CD14-positive monocyte (primary cell): Measurements from ENCODE around the gene CCDC142. TPM values are rescaled to one million over a fixed set of nuclear protein-coding genes. Genes with fewer than 3 reads are reported as not detected.

Experiments
- DNase-seq, 3 donors: peaks; one replicate each; pipeline ENCODE4 v3.0.0-alpha.2; 2011 to 2022
- H2AFZ ChIP-seq: 2 replicates; pipeline ENCODE4 v1.6.0; 2012; ENCODE audit warnings: mild to moderate bottlenecking, low read depth, low read length, inconsistent platforms; ENCODE audit not compliant: insufficient read depth, poor library complexity, severe bottlenecking
- H3K27ac ChIP-seq, 2 donors: 1 replicate in 1 of 2; 2 replicates in 1 of 2; pipeline ENCODE4 v1.5.1; 2012 to 2013; ENCODE audit warnings: low read length in 2 of 2, control low read depth in 1 of 2, inconsistent platforms in 1 of 2, low read depth in 1 of 2, mild to moderate bottlenecking in 1 of 2
- H3K27me3 ChIP-seq, 2 donors: one replicate each; pipeline versions ENCODE4 v1.6.0 to v1.6.1; 2011 to 2013; ENCODE audit warnings: low read length in 2 of 2; ENCODE audit not compliant: control insufficient read depth in 2 of 2, insufficient read depth in 2 of 2
- H3K36me3 ChIP-seq, 2 donors: replicated peaks in 1 of 2; 1 replicate in 1 of 2; 2 replicates in 1 of 2; pipeline versions ENCODE4 v1.5.1 to v1.6.1; 2012 to 2013; ENCODE audit warnings: low read length in 2 of 2, control low read depth in 1 of 2, inconsistent platforms in 1 of 2, mild to moderate bottlenecking in 1 of 2; ENCODE audit not compliant: insufficient read depth in 2 of 2, control insufficient read depth in 1 of 2
- H3K4me1 ChIP-seq, 2 donors: 1 replicate in 1 of 2; 2 replicates in 1 of 2; pipeline versions ENCODE4 v1.5.1 to v1.6.1; 2012 to 2013; ENCODE audit warnings: low read length in 2 of 2, control low read depth in 1 of 2, inconsistent platforms in 1 of 2, mild to moderate bottlenecking in 1 of 2, moderate library complexity in 1 of 2; ENCODE audit not compliant: insufficient read depth in 2 of 2, control insufficient read depth in 1 of 2
- H3K4me2 ChIP-seq: replicated peaks from 2 replicates; pipeline ENCODE3; 2012; ENCODE audit warnings: low read length, moderate library complexity, mild to moderate bottlenecking; ENCODE audit not compliant: poor library complexity, severe bottlenecking; ENCODE audit errors: extremely low read depth
- H3K4me3 ChIP-seq, 3 experiments: fragments of 200-600 bp in 1 of 3; sonication (generic) in 1 of 3; replicated peaks in 1 of 3; 1 replicate in 2 of 3; 2 replicates in 1 of 3; pipeline ENCODE4 v1.5.1; 2011 to 2013; ENCODE audit warnings: low read length in 3 of 3, mild to moderate bottlenecking in 3 of 3, control low read depth in 2 of 3, low read depth in 2 of 3, inconsistent platforms in 1 of 3, moderate library complexity in 1 of 3
- H3K79me2 ChIP-seq: 2 replicates; pipeline ENCODE4 v1.6.0; 2012; ENCODE audit warnings: mild to moderate bottlenecking, control low read depth, inconsistent platforms, low read length, moderate library complexity; ENCODE audit not compliant: insufficient read depth
- H3K9ac ChIP-seq: 2 replicates; pipeline ENCODE4 v1.6.0; 2017; ENCODE audit warnings: low read length, mild to moderate bottlenecking; ENCODE audit not compliant: insufficient read depth, poor library complexity, severe bottlenecking
- H3K9me3 ChIP-seq, 2 donors: replicated peaks in 1 of 2; 1 replicate in 1 of 2; 2 replicates in 1 of 2; pipeline versions ENCODE4 v1.5.1 to v1.6.1; 2012 to 2013; ENCODE audit warnings: low read length in 2 of 2, control low read depth in 1 of 2; ENCODE audit not compliant: control insufficient read depth in 1 of 2, insufficient read depth in 1 of 2
- H4K20me1 ChIP-seq: 2 replicates; pipeline ENCODE4 v1.6.0; 2012; ENCODE audit warnings: mild to moderate bottlenecking, low read length, control low read depth, moderate library complexity; ENCODE audit not compliant: insufficient read depth
- H3K27ac Mint-ChIP-seq, 7 donors: one replicate each; pipeline ENCODE4 v1.8.0; 2020; ENCODE audit warnings: mild to moderate bottlenecking in 7 of 7, mixed read lengths in 7 of 7, moderate library complexity in 6 of 7, inconsistent platforms in 2 of 7
- H3K27me3 Mint-ChIP-seq, 3 donors: one replicate each; pipeline ENCODE4 v1.8.0; 2021 to 2022; ENCODE audit warnings: low read depth in 3 of 3, mild to moderate bottlenecking in 3 of 3, mixed read lengths in 3 of 3, moderate library complexity in 3 of 3, inconsistent platforms in 1 of 3
- H3K36me3 Mint-ChIP-seq, 2 donors: one replicate each; pipeline ENCODE4 v1.8.0; 2020; ENCODE audit warnings: mixed read lengths in 2 of 2, inconsistent platforms in 1 of 2, mild to moderate bottlenecking in 1 of 2
- H3K4me1 Mint-ChIP-seq: one replicate; pipeline ENCODE4 v1.8.0; 2020; ENCODE audit warnings: mild to moderate bottlenecking, mixed read lengths
- H3K4me3 Mint-ChIP-seq, 2 donors: one replicate each; pipeline ENCODE4 v1.8.0; 2020; ENCODE audit warnings: mild to moderate bottlenecking in 2 of 2, mixed read lengths in 2 of 2, moderate library complexity in 1 of 2
- H3K9me3 Mint-ChIP-seq, 7 donors: one replicate each; pipeline ENCODE4 v1.8.0; 2020 to 2022; ENCODE audit warnings: mixed read lengths in 7 of 7, mild to moderate bottlenecking in 6 of 7, moderate library complexity in 6 of 7, inconsistent platforms in 2 of 7
- WGBS: methylation state at CpG from one replicate; pipeline ENCODE4 v1.1.5; 2013; ENCODE audit warnings: missing lambda C conversion rate; ENCODE audit not compliant: insufficient coverage; 5-methylcytosine and 5-hydroxymethylcytosine counted together
- intact Hi-C, 2 donors: fragments of 100-400 bp; cut with micrococcal nuclease; formaldehyde crosslinking; loops; one replicate each; pipeline versions ENCODE4 v1.15.0 to v1.15.1; 2023
- polyA plus RNA-seq, 3 donors: library from polyadenylated mRNA; depleted of rRNA in 1 of 3; unstranded in 2 of 3; stranded (reverse) in 1 of 3; fragments of 300-500 nt in 2 of 3; fragments of >200 nt in 1 of 3; fragmentation: Illumina TruSeq in 2 of 3; gene quantifications; 1 replicate in 2 of 3; 2 replicates in 1 of 3; pipeline ENCODE4 v1.2.3, GENCODE V29; 2012 to 2021
- TF ChIP-seq, protein P1 (sequence below): fragments of 200-600 bp; IDR thresholded peaks from one replicate; pipeline ENCODE4 v1.8.0; 2022; ENCODE audit warnings: antibody characterized with exemption, mild to moderate bottlenecking

The CCDC142 gene
- polyA plus RNA-seq, 3 donors: 2.2 to 15.8 (median 3.7) TPM

DNA sequence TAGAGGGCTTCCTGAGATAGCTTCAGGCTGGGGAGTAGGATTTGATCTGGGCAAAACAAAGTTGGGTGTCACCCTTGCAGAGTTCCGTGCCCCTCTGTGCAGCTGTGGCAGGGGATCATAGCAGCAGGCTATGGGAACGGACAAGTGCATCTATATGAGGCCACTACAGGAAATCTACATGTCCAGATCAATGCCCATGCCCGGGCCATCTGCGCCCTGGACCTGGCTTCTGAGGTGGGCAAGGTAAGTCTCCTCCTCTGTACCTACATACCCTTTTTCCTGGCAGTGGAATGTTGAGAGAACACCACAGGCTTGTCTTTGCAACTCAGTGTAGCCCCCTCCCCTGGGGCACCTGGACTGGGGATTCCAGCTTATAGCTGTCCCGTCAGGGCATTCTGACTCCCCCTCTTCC, 57.8 kb downstream of the CCDC142 start:
- no peaks in the 10 kb centered on the region for H3K79me2 ChIP-seq
- WGBS: 83% methylated on average over 2 of the region's 5 CpGs
- intact Hi-C loops: no loop called here

DNA sequence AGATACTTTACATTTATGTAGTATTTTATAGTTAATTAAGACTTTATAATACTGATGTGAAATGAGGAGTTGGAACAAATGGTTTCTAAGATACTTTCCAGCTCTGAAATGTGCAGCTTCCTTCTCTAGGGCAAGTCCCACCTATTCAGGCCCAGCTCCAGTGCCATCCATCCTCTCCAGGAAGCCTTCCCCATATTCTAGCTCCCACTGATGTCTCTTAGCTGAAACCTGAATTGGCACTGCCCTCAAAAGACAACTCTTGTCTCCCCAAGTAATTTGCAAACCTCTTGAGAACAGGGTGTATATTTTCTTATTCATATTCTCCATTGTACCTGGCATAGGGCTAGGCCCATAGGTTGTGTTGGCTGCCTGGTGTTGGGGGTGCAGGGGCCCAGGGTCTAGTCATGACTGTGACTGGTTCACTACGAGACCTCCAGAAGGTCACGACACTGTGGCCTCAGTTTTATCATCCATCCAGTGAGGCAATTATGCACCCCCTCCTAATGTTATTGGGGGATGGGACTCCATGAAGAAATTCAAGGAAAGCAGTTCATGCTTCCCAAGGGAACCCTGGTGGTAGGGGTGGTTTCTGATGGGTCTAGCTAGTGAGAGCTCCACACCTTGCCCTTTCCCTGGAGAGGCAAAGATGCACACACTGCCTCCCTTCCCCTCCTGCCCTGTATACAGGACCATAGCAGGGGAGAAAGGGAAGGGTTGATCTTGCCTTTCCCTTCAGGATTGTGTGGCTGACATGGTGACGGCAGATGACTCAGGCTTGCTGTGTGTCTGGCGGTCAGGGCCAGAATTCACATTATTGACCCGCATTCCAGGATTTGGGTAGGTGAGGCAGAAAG, 58.4 kb downstream of the CCDC142 start:
- intact Hi-C loops: no loop called here
- H3K4me3 ChIP-seq: no peak overlapping the region
- no peak overlapping the region for H3K9ac ChIP-seq
- Mint-ChIP-seq H3K27me3 (peaks cover 1 to 5% (median 4%) of the 10 kb centered on the region in 3 donors), H3K27ac (no peak overlapping the region), H3K4me1 (peaks cover 28% of the 10 kb centered on the region), H3K36me3 (peaks cover 0 to 3% of the 10 kb centered on the region in 2 donors), H3K9me3 (no peaks in the 10 kb centered on the region), H3K4me3 (no peak overlapping the region)
- TF ChIP-seq, protein P1, sequence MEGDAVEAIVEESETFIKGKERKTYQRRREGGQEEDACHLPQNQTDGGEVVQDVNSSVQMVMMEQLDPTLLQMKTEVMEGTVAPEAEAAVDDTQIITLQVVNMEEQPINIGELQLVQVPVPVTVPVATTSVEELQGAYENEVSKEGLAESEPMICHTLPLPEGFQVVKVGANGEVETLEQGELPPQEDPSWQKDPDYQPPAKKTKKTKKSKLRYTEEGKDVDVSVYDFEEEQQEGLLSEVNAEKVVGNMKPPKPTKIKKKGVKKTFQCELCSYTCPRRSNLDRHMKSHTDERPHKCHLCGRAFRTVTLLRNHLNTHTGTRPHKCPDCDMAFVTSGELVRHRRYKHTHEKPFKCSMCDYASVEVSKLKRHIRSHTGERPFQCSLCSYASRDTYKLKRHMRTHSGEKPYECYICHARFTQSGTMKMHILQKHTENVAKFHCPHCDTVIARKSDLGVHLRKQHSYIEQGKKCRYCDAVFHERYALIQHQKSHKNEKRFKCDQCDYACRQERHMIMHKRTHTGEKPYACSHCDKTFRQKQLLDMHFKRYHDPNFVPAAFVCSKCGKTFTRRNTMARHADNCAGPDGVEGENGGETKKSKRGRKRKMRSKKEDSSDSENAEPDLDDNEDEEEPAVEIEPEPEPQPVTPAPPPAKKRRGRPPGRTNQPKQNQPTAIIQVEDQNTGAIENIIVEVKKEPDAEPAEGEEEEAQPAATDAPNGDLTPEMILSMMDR: no peak
- no peaks in the 10 kb centered on the region for H3K36me3 ChIP-seq
- H3K27me3 ChIP-seq: no peaks in the 10 kb centered on the region
- DNase-seq: no peak
- H4K20me1 ChIP-seq: no peaks in the 10 kb centered on the region
- no peak overlapping the region for H3K27ac ChIP-seq
- H3K4me1 ChIP-seq: peaks cover 26 to 31% of the 10 kb centered on the region in 2 donors
- H3K4me2 ChIP-seq: no peak overlapping the region
- no peaks in the 10 kb centered on the region for H3K9me3 ChIP-seq
- H3K79me2 ChIP-seq: no peaks in the 10 kb centered on the region
- 90% methylated on average over 3 of the region's 5 CpGs for WGBS
- H2AFZ ChIP-seq: no peak overlapping the region

More for the DNA sequence above, 57.8 kb downstream of the CCDC142 start:
- DNase-seq: no peak
- peaks cover 22% of the 10 kb centered on the region for H3K4me1 Mint-ChIP-seq
- Histone ChIP-seq H3K9ac (no peak overlapping the region), H3K4me3 (no peak overlapping the region), H3K4me1 (peaks cover 20 to 24% of the 10 kb centered on the region in 2 donors), H3K27me3 (no peaks in the 10 kb centered on the region), H3K36me3 (no peaks in the 10 kb centered on the region), H3K27ac (no peak overlapping the region), H2AFZ (no peak overlapping the region), H3K9me3 (no peaks in the 10 kb centered on the region), H4K20me1 (no peaks in the 10 kb centered on the region), H3K4me2 (no peak overlapping the region)
- H3K36me3 Mint-ChIP-seq: peaks cover 0 to 3% of the 10 kb centered on the region in 2 donors
- TF ChIP-seq, protein P1: no peak
- H3K27me3 Mint-ChIP-seq: peaks cover 1 to 5% (median 4%) of the 10 kb centered on the region in 3 donors
- H3K9me3 Mint-ChIP-seq: no peaks in the 10 kb centered on the region
- no peak overlapping the region for H3K27ac Mint-ChIP-seq
- no peak overlapping the region for H3K4me3 Mint-ChIP-seq

Other genes starting within 250 kb of the CCDC142 start
- gene SLC4A5, start 139.6 kb downstream of the CCDC142 start, polyA plus RNA-seq: 1 to 10 TPM in 1 of 3 donors, under 1 TPM in 1, not detected in 1; 0.10 to 1.1 TPM
- 10 to 100 TPM; 27.7 to 45.5 (median 45.5) TPM for gene DCTN1, start 102.7 kb downstream of the CCDC142 start, polyA plus RNA-seq
- 1 to 10 TPM in 2 of 3 donors, under 1 TPM in 1; 0.49 to 1.7 (median 1.2) TPM for gene C2orf81, start 61.4 kb downstream of the CCDC142 start, polyA plus RNA-seq
- gene WDR54, start 61.3 kb downstream of the CCDC142 start, polyA plus RNA-seq: 10 to 100 TPM in 1 of 3 donors, 1 to 10 TPM in 2; 7.1 to 11.7 (median 7.9) TPM
- gene RTKN, start 41.1 kb downstream of the CCDC142 start, polyA plus RNA-seq: under 1 TPM in 1 of 3 donors, not detected in 2; 0.07 TPM
- gene INO80B, start 27.9 kb downstream of the CCDC142 start, polyA plus RNA-seq: 10 to 100 TPM in 1 of 3 donors, 1 to 10 TPM in 2; 4.8 to 48.7 (median 4.8) TPM
- 100 to 1,000 TPM in 1 of 3 donors, 10 to 100 TPM in 2; 23.9 to 109 (median 31.0) TPM for gene WBP1, start 24.6 kb downstream of the CCDC142 start, polyA plus RNA-seq
- 10 to 100 TPM; 30.5 to 63.2 (median 36.4) TPM for gene MOGS, start 17.6 kb downstream of the CCDC142 start, polyA plus RNA-seq
- gene MRPL53, start 10.3 kb downstream of the CCDC142 start, polyA plus RNA-seq: 100 to 1,000 TPM in 2 of 3 donors, 10 to 100 TPM in 1; 48.6 to 133 (median 106) TPM
- gene TTC31, start 83 bp upstream of the CCDC142 start, polyA plus RNA-seq: 10 to 100 TPM; 19.6 to 46.5 (median 21.3) TPM
- under 1 TPM in 2 of 3 donors, not detected in 1; 0.46 to 0.76 TPM for gene LBX2, start 16.6 kb upstream of the CCDC142 start, polyA plus RNA-seq
- 10 to 100 TPM; 18.0 to 30.5 (median 20.5) TPM for gene PCGF1, start 24.7 kb upstream of the CCDC142 start, polyA plus RNA-seq
- not detected for gene TLX2, start 31.5 kb upstream of the CCDC142 start, polyA plus RNA-seq
- under 1 TPM in 1 of 3 donors, not detected in 2; 0.36 TPM for gene DQX1, start 43.2 kb upstream of the CCDC142 start, polyA plus RNA-seq
- 100 to 1,000 TPM; 130 to 385 (median 149) TPM for gene AUP1, start 46.7 kb upstream of the CCDC142 start, polyA plus RNA-seq
- gene HTRA2, start 46.9 kb upstream of the CCDC142 start, polyA plus RNA-seq: 10 to 100 TPM; 11.3 to 20.5 (median 15.0) TPM
- 10 to 100 TPM; 18.2 to 35.0 (median 18.5) TPM for gene LOXL3, start 70.9 kb upstream of the CCDC142 start, polyA plus RNA-seq
- 10 to 100 TPM; 48.0 to 53.6 (median 49.3) TPM for gene DOK1, start 71.7 kb upstream of the CCDC142 start, polyA plus RNA-seq
- gene M1AP, start 165.3 kb upstream of the CCDC142 start, polyA plus RNA-seq: 1 to 10 TPM in 2 of 3 donors, under 1 TPM in 1; 1.00 to 4.6 (median 1.8) TPM
- under 1 TPM; 0.16 to 0.44 (median 0.43) TPM for gene SEMA4F, start 171.2 kb upstream of the CCDC142 start, polyA plus RNA-seq